ENCODE measurements around the gene CAPS2.

GRCh38 chr12:75269209-75269608, 60.9 kb downstream of the CAPS2 start:
- TF ChIP-seq CTCF (IDR thresholded peaks at IDR 0.05; ENCODE audit: insufficient read depth, low read length) (no peak), POLR2AphosphoS5 (IDR thresholded peaks at IDR 0.05; ENCODE audit: low read depth) (no peak), REST (IDR thresholded peaks at IDR 0.05; ENCODE audit: insufficient replicate concordance, low read depth) (no peak), GABPA (IDR thresholded peaks at IDR 0.05; ENCODE audit: low read depth) (no peak), SPI1 (IDR thresholded peaks at IDR 0.05; ENCODE audit: borderline replicate concordance, low read depth) (no peak)

All from HL-60 (cell line).